ENCODE results near the gene CCNG1. TPM values are rescaled to one million over a fixed set of nuclear protein-coding genes. Genes with fewer than 3 reads are reported as not detected.
"Not testable (repeated sequence)": the region's sequence is repeated elsewhere in the genome, so short reads cannot be mapped to it uniquely, and the experiment has no call there.

The CCNG1 gene
- total RNA-seq, 4 donors from 2014 or later: 83.5 to 210 (median 141) TPM

GRCh38 chr5:163409384-163409783 is 28.0 kb upstream of the CCNG1 start:
- no peak overlapping the region for H3K27ac ChIP-seq
- H3K4me3 ChIP-seq: no peak overlapping the region
- no peaks in the 10 kb centered on the region for H3K36me3 ChIP-seq
- DNase-seq: no peak
- no peaks in the 10 kb centered on the region for H3K27me3 ChIP-seq
- TF ChIP-seq POLR2A (IDR thresholded peaks at IDR 0.05) (no peak), CTCF (IDR thresholded peaks at IDR 0.05) (no peak)
- intact Hi-C loops (cut with DNase I; ENCODE audit: low total_unique reads): no loop called here
- H3K4me1 ChIP-seq: peaks cover 0 to 3% of the 10 kb centered on the region in 2 donors
- H3K9me3 ChIP-seq: no peaks in the 10 kb centered on the region

- TF ChIP-seq POLR2A (IDR thresholded peaks at IDR 0.05): no peak
- no peak for TF ChIP-seq CTCF (IDR thresholded peaks at IDR 0.05)
- H3K36me3 ChIP-seq: no peaks in the 10 kb centered on the region
- peaks cover 0 to 3% of the 10 kb centered on the region in 2 donors for H3K4me1 ChIP-seq
Observed at GRCh38 chr5:163410505-163410904, 26.9 kb upstream of the CCNG1 start.

GRCh38 chr5:163415673-163416072 is 21.7 kb upstream of the CCNG1 start:
- intact Hi-C loops (cut with DNase I; ENCODE audit: low total_unique reads); H3K4me3 ChIP-seq; H3K9me3 ChIP-seq; H3K36me3 ChIP-seq; H3K4me1 ChIP-seq; H3K27ac ChIP-seq; DNase-seq: not testable (repeated sequence)
- peaks cover 0 to 10% of the 10 kb centered on the region in 2 donors for H3K27me3 ChIP-seq

More at GRCh38 chr5:163410505-163410904, 26.9 kb upstream of the CCNG1 start:
- Histone ChIP-seq H3K27me3 (peaks cover 0 to 6% of the 10 kb centered on the region in 2 donors), H3K9me3 (no peaks in the 10 kb centered on the region), H3K27ac (no peak overlapping the region), H3K4me3 (no peak overlapping the region)
- intact Hi-C loops (cut with DNase I; ENCODE audit: low total_unique reads): no loop called here
- no peak for DNase-seq

GRCh38 chr5:163424836-163425235 is 12.6 kb upstream of the CCNG1 start:
- TF ChIP-seq POLR2A (IDR thresholded peaks at IDR 0.05) (no peak), CTCF (IDR thresholded peaks at IDR 0.05) (no peak)
- Histone ChIP-seq H3K27me3 (no peaks in the 10 kb centered on the region), H3K27ac (no peak overlapping the region), H3K36me3 (no peaks in the 10 kb centered on the region), H3K4me3 (no peak overlapping the region), H3K9me3 (no peaks in the 10 kb centered on the region), H3K4me1 (no peaks in the 10 kb centered on the region)
- no peak for DNase-seq
- intact Hi-C loops (cut with DNase I; ENCODE audit: low total_unique reads): no loop called here

- intact Hi-C loops (cut with DNase I; ENCODE audit: low total_unique reads): not testable (repeated sequence)
Observed at GRCh38 chr5:163426128-163426527, 11.3 kb upstream of the CCNG1 start.

GRCh38 chr5:163432544-163432943 is 4.9 kb upstream of the CCNG1 start:
- DNase-seq: no peak
- Histone ChIP-seq H3K27ac (no peak overlapping the region), H3K4me3 (no peak overlapping the region), H3K9me3 (no peaks in the 10 kb centered on the region), H3K4me1 (no peaks in the 10 kb centered on the region), H3K36me3 (no peaks in the 10 kb centered on the region), H3K27me3 (no peaks in the 10 kb centered on the region)
- intact Hi-C loops (cut with DNase I; ENCODE audit: low total_unique reads): no loop called here
- TF ChIP-seq POLR2A (IDR thresholded peaks at IDR 0.05) (no peak), CTCF (IDR thresholded peaks at IDR 0.05) (no peak)

More at GRCh38 chr5:163426128-163426527, 11.3 kb upstream of the CCNG1 start:
- not testable (repeated sequence) for DNase-seq, H3K4me3 ChIP-seq, H3K36me3 ChIP-seq, H3K4me1 ChIP-seq, H3K27ac ChIP-seq, H3K27me3 ChIP-seq, H3K9me3 ChIP-seq
